B cell (primary cell): ENCODE measurements around the gene ACOXL.

Experiments
- CTCF ChIP-seq: fragments of 200-600 bp; IDR thresholded peaks from one replicate; pipeline ENCODE4 v1.8.0; 2022; ENCODE audit warnings: antibody characterized with exemption, mild to moderate bottlenecking
- EZH2 ChIP-seq: IDR thresholded peaks from 2 replicates; pipeline ENCODE4 v1.6.1; 2012; ENCODE audit warnings: borderline replicate concordance, low read depth, mild to moderate bottlenecking, moderate library complexity, low read length; ENCODE audit not compliant: insufficient read depth, poor library complexity, severe bottlenecking

GRCh38 chr2:110708455-110708854, 23.9 kb upstream of the ACOXL start:
- TF ChIP-seq CTCF (no peak), EZH2 (no peak)
